ENCODE measurements around the gene BCORL1. TPM values are rescaled to one million over a fixed set of nuclear protein-coding genes. Genes with fewer than 3 reads are reported as not detected.

The BCORL1 gene, protein sequence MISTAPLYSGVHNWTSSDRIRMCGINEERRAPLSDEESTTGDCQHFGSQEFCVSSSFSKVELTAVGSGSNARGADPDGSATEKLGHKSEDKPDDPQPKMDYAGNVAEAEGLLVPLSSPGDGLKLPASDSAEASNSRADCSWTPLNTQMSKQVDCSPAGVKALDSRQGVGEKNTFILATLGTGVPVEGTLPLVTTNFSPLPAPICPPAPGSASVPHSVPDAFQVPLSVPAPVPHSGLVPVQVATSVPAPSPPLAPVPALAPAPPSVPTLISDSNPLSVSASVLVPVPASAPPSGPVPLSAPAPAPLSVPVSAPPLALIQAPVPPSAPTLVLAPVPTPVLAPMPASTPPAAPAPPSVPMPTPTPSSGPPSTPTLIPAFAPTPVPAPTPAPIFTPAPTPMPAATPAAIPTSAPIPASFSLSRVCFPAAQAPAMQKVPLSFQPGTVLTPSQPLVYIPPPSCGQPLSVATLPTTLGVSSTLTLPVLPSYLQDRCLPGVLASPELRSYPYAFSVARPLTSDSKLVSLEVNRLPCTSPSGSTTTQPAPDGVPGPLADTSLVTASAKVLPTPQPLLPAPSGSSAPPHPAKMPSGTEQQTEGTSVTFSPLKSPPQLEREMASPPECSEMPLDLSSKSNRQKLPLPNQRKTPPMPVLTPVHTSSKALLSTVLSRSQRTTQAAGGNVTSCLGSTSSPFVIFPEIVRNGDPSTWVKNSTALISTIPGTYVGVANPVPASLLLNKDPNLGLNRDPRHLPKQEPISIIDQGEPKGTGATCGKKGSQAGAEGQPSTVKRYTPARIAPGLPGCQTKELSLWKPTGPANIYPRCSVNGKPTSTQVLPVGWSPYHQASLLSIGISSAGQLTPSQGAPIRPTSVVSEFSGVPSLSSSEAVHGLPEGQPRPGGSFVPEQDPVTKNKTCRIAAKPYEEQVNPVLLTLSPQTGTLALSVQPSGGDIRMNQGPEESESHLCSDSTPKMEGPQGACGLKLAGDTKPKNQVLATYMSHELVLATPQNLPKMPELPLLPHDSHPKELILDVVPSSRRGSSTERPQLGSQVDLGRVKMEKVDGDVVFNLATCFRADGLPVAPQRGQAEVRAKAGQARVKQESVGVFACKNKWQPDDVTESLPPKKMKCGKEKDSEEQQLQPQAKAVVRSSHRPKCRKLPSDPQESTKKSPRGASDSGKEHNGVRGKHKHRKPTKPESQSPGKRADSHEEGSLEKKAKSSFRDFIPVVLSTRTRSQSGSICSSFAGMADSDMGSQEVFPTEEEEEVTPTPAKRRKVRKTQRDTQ (N-terminal part only)
- 4.8 to 10.5 TPM (median 9.3 TPM) in 5 replicates for total RNA-seq (2022; extraction: Qiagen RNA extraction; ENCODE audit: low read depth)

DNA sequence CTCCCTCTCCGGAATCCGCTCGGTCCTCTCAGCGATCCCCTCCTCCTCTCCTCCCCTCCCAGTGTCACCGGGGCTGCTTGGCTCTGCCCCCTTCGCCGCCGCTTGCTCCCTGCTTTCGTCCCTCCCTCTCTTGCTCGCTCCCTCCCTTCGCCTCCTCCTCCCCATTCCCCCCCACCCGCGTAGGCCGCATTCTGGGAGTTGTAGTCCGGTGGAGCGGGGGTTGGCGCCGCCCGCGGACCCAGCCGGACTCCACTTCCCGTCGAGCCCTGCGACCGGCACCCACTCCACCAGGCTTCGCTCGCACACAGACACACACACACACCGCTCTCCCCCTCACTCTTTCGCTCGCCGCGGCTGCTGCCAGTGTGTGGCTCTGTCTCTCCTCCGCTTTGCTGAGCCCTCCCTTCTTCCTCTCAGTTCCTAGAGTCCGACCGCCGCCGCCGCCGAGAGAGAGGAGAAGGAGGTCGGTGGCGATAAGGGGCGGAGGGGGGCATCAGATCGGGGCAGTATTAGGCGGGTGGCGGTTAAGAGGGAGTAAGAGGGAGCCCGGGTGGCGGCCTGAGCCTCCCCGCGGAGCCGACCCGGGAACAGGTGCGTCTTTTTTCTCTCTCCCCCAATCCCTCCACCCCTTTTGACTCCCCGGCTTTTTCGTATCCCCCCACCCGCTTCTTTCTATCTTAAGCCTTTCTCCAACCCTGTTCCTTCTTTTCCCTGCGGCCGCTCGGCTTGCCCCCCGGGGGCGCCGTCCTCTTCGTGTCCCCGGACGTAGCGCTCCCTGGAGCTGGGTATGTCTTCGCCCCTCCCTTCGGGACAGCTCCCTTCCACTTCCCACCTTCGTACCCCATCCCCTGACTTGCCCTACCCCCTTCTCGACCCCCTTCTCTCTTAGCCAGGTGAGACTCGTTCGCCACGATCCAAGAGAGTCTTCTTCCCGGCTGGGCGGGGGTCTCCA, at the start of gene BCORL1:
TSS of gene BCORL1 (plus strand) at position 336 of the 952 bp plus-strand sequence. CDS start 22,597 bp downstream, outside the sequence.

Other genes with a start within 250 kb of the BCORL1 start
- not detected in 5 replicates for gene XPNPEP2, start 243.7 kb upstream of the BCORL1 start, total RNA-seq (2022; extraction: Qiagen RNA extraction; ENCODE audit: low read depth)
- gene SASH3, start 202.7 kb upstream of the BCORL1 start, total RNA-seq (2022; extraction: Qiagen RNA extraction; ENCODE audit: low read depth) = not detected in 5 replicates
- 36.8 to 41.8 TPM (median 39.2 TPM) in 5 replicates for gene ZDHHC9, start 138.7 kb upstream of the BCORL1 start, total RNA-seq (2022; extraction: Qiagen RNA extraction; ENCODE audit: low read depth)
- 44.3 to 60.0 TPM (median 47.2 TPM) in 5 replicates for gene UTP14A, start 76.5 kb upstream of the BCORL1 start, total RNA-seq (2022; extraction: Qiagen RNA extraction; ENCODE audit: low read depth)
- gene ELF4, start 127.9 kb downstream of the BCORL1 start, total RNA-seq (2022; extraction: Qiagen RNA extraction; ENCODE audit: low read depth) = 30.2 to 35.6 TPM (median 32.5 TPM) in 5 replicates
- 66.5 to 80.2 TPM (median 77.4 TPM) in 5 replicates for gene AIFM1, start 183.2 kb downstream of the BCORL1 start, total RNA-seq (2022; extraction: Qiagen RNA extraction; ENCODE audit: low read depth)
- gene RAB33A, start 189.3 kb downstream of the BCORL1 start, total RNA-seq (2022; extraction: Qiagen RNA extraction; ENCODE audit: low read depth) = 0.21 to 0.32 TPM (median 0.27 TPM) in 5 replicates